SK-N-SH (cell line): ENCODE data around the gene NLGN1. TPM values are rescaled to one million over a fixed set of nuclear protein-coding genes. Genes with fewer than 3 reads are reported as not detected.

Experiments used
- CTCF ChIA-PET: fragments of 300-600, 350-600 bp; formaldehyde crosslinking; extraction: SDS; loops from one replicate; lab custom pipeline; 2021; lab: Yijun Ruan, JAX
- POLR2A ChIA-PET: fragments of 350-600 bp; sonication (Branson Sonifier 250); formaldehyde crosslinking; extraction: SDS; loops from one replicate; lab custom pipeline; 2020; ENCODE audit warnings: antibody characterized with exemption, inconsistent platforms; lab: Yijun Ruan, JAX
- DNase-seq: peaks from one replicate; pipeline ENCODE4 v3.0.0; 2012
- H2AFZ ChIP-seq: fragments of 200-600 bp; sonication (generic); 2 replicates; pipeline ENCODE4 v1.8.1; 2016; ENCODE audit warnings: antibody characterized with exemption, mild to moderate bottlenecking, low read depth
- H3F3A ChIP-seq: fragments of 200-600 bp; sonication (generic); replicated peaks from 2 replicates; pipeline ENCODE3; 2016; ENCODE audit warnings: antibody characterized with exemption, mild to moderate bottlenecking; ENCODE audit not compliant: insufficient read depth
- H3K27ac ChIP-seq, 2 experiments: fragments of 200-500 bp in 1 of 2; fragments of 200-600 bp in 1 of 2; sonication (Bioruptor generic) in 1 of 2; sonication (generic), shearing (Covaris generic) in 1 of 2; 2 replicates each; pipeline versions ENCODE4 v1.5.1 to v1.6.1; 2014 to 2016; ENCODE audit warnings: low read depth in 2 of 2, inconsistent platforms in 1 of 2, low read length in 1 of 2, mild to moderate bottlenecking in 1 of 2, mixed read lengths in 1 of 2
- H3K27me3 ChIP-seq: fragments of 200-600 bp; sonication (generic), shearing (Covaris generic); 2 replicates; pipeline ENCODE4 v1.6.1; 2016; ENCODE audit warnings: mixed run types; ENCODE audit not compliant: insufficient read depth
- H3K36me3 ChIP-seq, 2 experiments: fragments of 200-500 bp in 1 of 2; fragments of 200-600 bp in 1 of 2; sonication (Bioruptor generic) in 1 of 2; sonication (generic) in 1 of 2; replicated peaks in 1 of 2; 2 replicates each; pipeline versions ENCODE3 to v1.5.1; 2014 to 2016; ENCODE audit warnings: low read length in 1 of 2, mild to moderate bottlenecking in 1 of 2; ENCODE audit not compliant: insufficient read depth in 2 of 2, control insufficient read depth in 1 of 2
- H3K4me1 ChIP-seq, 2 experiments: fragments of 200-500 bp in 1 of 2; fragments of 200-600 bp in 1 of 2; sonication (Bioruptor generic) in 1 of 2; sonication (generic), shearing (Covaris generic) in 1 of 2; 2 replicates each; pipeline versions ENCODE4 v1.5.1 to v1.6.1; 2014 to 2016; ENCODE audit warnings: low read depth in 1 of 2, low read length in 1 of 2, mixed run types in 1 of 2; ENCODE audit not compliant: insufficient read depth in 2 of 2, control insufficient read depth in 1 of 2
- H3K4me2 ChIP-seq: fragments of 200-600 bp; sonication (generic), shearing (Covaris generic); 2 replicates; pipeline ENCODE4 v1.6.1; 2017; ENCODE audit warnings: mixed run types
- H3K4me3 ChIP-seq, 2 experiments: fragments of 200-500 bp in 1 of 2; fragments of 200-600 bp in 1 of 2; sonication (Bioruptor generic) in 1 of 2; sonication (generic), shearing (Covaris generic) in 1 of 2; 2 replicates each; pipeline versions ENCODE4 v1.5.1 to v1.8.1; 2014 to 2016; ENCODE audit warnings: low read depth in 2 of 2, inconsistent platforms in 1 of 2, low read length in 1 of 2, mild to moderate bottlenecking in 1 of 2, mixed read lengths in 1 of 2, moderate library complexity in 1 of 2
- H3K79me2 ChIP-seq: fragments of 200-600 bp; sonication (generic); 2 replicates; pipeline ENCODE4 v1.8.1; 2017; ENCODE audit warnings: mild to moderate bottlenecking; ENCODE audit not compliant: insufficient read depth
- H3K9ac ChIP-seq: fragments of 200-600 bp; sonication (generic); 2 replicates; pipeline ENCODE4 v1.6.1; 2017; ENCODE audit warnings: mixed run types
- H3K9me2 ChIP-seq: fragments of 200-600 bp; sonication (generic); 2 replicates; pipeline ENCODE4 v1.6.1; 2017; ENCODE audit warnings: mixed run types
- H3K9me3 ChIP-seq: fragments of 200-600 bp; sonication (generic); 2 replicates; pipeline ENCODE4 v1.6.1; 2017; ENCODE audit warnings: mixed run types, mild to moderate bottlenecking, moderate library complexity
- H4K20me1 ChIP-seq: fragments of 200-600 bp; sonication (generic); 2 replicates; pipeline ENCODE4 v1.6.1; 2017; ENCODE audit warnings: mild to moderate bottlenecking, mixed run types; ENCODE audit not compliant: insufficient read depth
- ELF1 ChIP-seq: IDR thresholded peaks from 2 replicates; pipeline ENCODE4 v1.4.0; 2012
- EP300 ChIP-seq, 2 experiments: IDR thresholded peaks; 2 replicates each; pipeline versions ENCODE4 v1.4.0 to v1.6.1; 2012; ENCODE audit warnings: borderline replicate concordance in 1 of 2, low read depth in 1 of 2, low read length in 1 of 2
- FOSL2 ChIP-seq: IDR thresholded peaks from 2 replicates; pipeline ENCODE4 v1.4.0; 2012; ENCODE audit warnings: low read depth, mild to moderate bottlenecking, moderate library complexity, borderline replicate concordance
- FOXJ3 ChIP-seq: sonication (generic); formaldehyde crosslinking; IDR thresholded peaks from 2 replicates; pipeline ENCODE4 v1.5.1; 2020; ENCODE audit warnings: mild to moderate bottlenecking, missing genetic modification reagents
- FOXM1 ChIP-seq: IDR thresholded peaks from 2 replicates; pipeline ENCODE4 v1.4.0; 2012; ENCODE audit warnings: low read depth, mild to moderate bottlenecking
- GATA2 ChIP-seq: sonication (generic); formaldehyde crosslinking; IDR thresholded peaks from 2 replicates; pipeline ENCODE4 v1.5.0; 2020; ENCODE audit warnings: mild to moderate bottlenecking, missing genetic modification reagents
- JUND ChIP-seq: IDR thresholded peaks from 2 replicates; pipeline ENCODE4 v1.4.0; 2012
- MEF2A ChIP-seq: IDR thresholded peaks from 2 replicates; pipeline ENCODE4 v1.4.0; 2012; ENCODE audit warnings: low read depth, borderline replicate concordance
- POLR2AphosphoS5 ChIP-seq: IDR thresholded peaks from 2 replicates; pipeline ENCODE4 v1.6.1; 2012; ENCODE audit warnings: low read depth, low read length
- RCOR1 ChIP-seq: fragments of 150-350 bp; IDR thresholded peaks from 2 replicates; pipeline ENCODE4 v1.6.1; 2017; ENCODE audit warnings: antibody characterized with exemption, low read length
- RFX5 ChIP-seq: IDR thresholded peaks from 2 replicates; pipeline ENCODE4 v1.6.1; 2012; ENCODE audit warnings: mild to moderate bottlenecking, improper control_type of control experiment, low read length
- SMC3 ChIP-seq: IDR thresholded peaks from 2 replicates; pipeline ENCODE4 v1.6.1; 2012; ENCODE audit warnings: low read depth, low read length, improper control_type of control experiment
- WGBS: methylation state at CpG from one replicate; pipeline ENCODE4 v1.1.6; 2017; ENCODE audit warnings: low lambda C conversion rate; 5-methylcytosine and 5-hydroxymethylcytosine counted together
- polyA plus RNA-seq, 3 experiments: library from polyadenylated mRNA; depleted of rRNA; stranded (reverse); fragments of >200 nt; gene quantifications; 2 replicates each; pipeline ENCODE4 v1.2.3, GENCODE V29; 2012
- TF ChIP-seq, protein P1 (sequence below): IDR thresholded peaks from 2 replicates; pipeline ENCODE4; 2012

The NLGN1 gene
- polyA plus RNA-seq, 1 of the 3 experiments (the other 2 are of a cell fraction): 1.5 TPM

DNA sequence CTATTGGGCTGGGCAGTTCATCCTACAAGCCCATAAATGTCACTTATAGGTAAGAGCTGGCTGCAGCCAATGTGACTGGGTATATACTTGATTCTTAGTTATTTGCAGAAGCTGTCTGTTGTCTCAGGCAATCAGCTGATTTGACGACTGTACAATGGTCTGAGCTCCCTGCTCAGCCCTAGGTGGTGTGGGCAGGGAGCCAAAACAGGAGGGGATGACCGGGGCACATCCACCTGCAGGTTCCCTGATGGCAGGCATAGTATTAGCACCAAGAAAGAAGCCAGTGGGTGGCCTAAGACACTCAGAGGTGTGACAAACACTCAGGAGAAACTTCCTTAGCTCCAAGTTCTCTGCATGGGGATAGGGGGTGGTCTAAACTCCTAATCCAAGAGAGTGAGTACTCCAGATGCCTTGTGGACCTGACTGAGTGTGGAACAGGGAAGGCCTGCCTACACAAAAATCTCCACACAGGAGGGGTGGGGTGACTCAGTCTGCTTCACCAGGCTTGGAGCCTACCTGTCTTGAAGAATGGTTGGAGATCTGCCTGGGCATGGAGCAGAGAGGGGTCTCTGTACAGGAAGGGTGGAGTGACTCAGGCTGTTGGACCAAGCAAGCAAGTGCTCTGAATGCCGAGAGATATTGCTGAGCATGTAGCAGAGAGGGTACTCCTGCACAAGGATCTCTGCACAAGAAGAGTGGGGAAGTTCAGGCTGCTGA lies 771.2 kb downstream of the NLGN1 start:
- 59% methylated on average over 3 of the region's 3 CpGs for WGBS
- CTCF ChIA-PET: no interaction called here
- H2AFZ ChIP-seq: no peak overlapping the region
- no peak overlapping the region for H3K4me2 ChIP-seq
- H3K4me3 ChIP-seq: no peak overlapping the region
- H3K79me2 ChIP-seq: no peaks in the 10 kb centered on the region
- no peaks in the 10 kb centered on the region for H3K9me2 ChIP-seq
- H3F3A ChIP-seq: peaks cover 3% of the 10 kb centered on the region
- POLR2A ChIA-PET: no interaction called here
- no peaks in the 10 kb centered on the region for H3K4me1 ChIP-seq
- no peaks in the 10 kb centered on the region for H3K27me3 ChIP-seq
- no peak overlapping the region for H3K9ac ChIP-seq
- H3K27ac ChIP-seq: no peak overlapping the region
- H4K20me1 ChIP-seq: no peaks in the 10 kb centered on the region
- TF ChIP-seq GATA2 (CRISPR knock-in tag): no peak
- TF ChIP-seq EP300 (IDR thresholded peaks at IDR 0.05; ENCODE audit: borderline replicate concordance in 1 of 2, low read depth in 1 of 2, low read length in 1 of 2): no peak
- no peak for TF ChIP-seq MEF2A
- no peak for TF ChIP-seq FOSL2
- no peak for TF ChIP-seq RFX5
- TF ChIP-seq SMC3: no peak
- TF ChIP-seq FOXM1: no peak
- TF ChIP-seq ELF1: no peak
- TF ChIP-seq FOXJ3 (CRISPR knock-in tag): no peak
- peaks cover 17% of the 10 kb centered on the region; the same call in 1 of the 2 replicates for H3K9me3 ChIP-seq
- H3K36me3 ChIP-seq: peaks cover 0 to 7% of the 10 kb centered on the region in 2 experiments
- no peak for DNase-seq

DNA sequence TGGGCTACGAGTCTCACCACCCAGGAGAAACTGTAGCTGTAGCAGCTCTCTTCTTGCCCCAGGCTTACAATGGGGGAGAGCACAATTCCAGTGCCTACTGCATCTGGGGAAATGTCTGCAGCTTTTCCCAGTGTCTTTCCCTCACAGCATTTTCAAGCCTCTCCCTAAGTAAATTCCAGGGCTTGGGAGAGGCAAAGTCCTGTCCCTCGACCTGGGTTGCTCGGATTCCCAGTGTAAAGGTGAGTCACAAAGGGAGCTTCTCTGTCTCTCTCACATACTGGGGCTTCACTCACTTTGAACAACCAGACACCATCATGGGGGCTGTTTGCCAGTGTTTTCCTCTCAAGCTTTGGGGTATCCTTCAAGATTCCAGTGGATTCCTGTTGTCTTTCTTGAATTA lies 772.2 kb downstream of the NLGN1 start:
- no peak overlapping the region for H3K4me2 ChIP-seq
- no peak for DNase-seq
- no peak overlapping the region for H3K4me3 ChIP-seq
- no peaks in the 10 kb centered on the region for H4K20me1 ChIP-seq
- peaks cover 3% of the 10 kb centered on the region for H3F3A ChIP-seq
- ChIA-PET POLR2A (no interaction called here), CTCF (no interaction called here)
- no peaks in the 10 kb centered on the region for H3K27me3 ChIP-seq
- peaks cover 0 to 6% of the 10 kb centered on the region in 2 experiments for H3K36me3 ChIP-seq
- H3K9me3 ChIP-seq: peaks cover 11% of the 10 kb centered on the region; the same call in 1 of the 2 replicates
- no peaks in the 10 kb centered on the region for H3K9me2 ChIP-seq
- no peaks in the 10 kb centered on the region for H3K4me1 ChIP-seq
- no peaks in the 10 kb centered on the region for H3K79me2 ChIP-seq
- TF ChIP-seq RCOR1 (no peak), GATA2 (CRISPR knock-in tag) (no peak), POLR2AphosphoS5 (no peak), JUND (no peak), MEF2A (no peak)
- TF ChIP-seq, protein P1, sequence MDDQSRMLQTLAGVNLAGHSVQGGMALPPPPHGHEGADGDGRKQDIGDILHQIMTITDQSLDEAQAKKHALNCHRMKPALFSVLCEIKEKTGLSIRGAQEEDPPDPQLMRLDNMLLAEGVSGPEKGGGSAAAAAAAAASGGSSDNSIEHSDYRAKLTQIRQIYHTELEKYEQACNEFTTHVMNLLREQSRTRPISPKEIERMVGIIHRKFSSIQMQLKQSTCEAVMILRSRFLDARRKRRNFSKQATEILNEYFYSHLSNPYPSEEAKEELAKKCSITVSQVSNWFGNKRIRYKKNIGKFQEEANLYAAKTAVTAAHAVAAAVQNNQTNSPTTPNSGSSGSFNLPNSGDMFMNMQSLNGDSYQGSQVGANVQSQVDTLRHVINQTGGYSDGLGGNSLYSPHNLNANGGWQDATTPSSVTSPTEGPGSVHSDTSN: no peak
- TF ChIP-seq, all 33 proteins: peak for 0
- H3K9ac ChIP-seq: no peak overlapping the region
- WGBS: 86% methylated on average over 2 of the region's 3 CpGs
- H2AFZ ChIP-seq: no peak overlapping the region
- no peak overlapping the region for H3K27ac ChIP-seq
